Globus pallidus (tissue), 1 donor: Measurements from ENCODE around the gene KAT6B.

Experiments used
- DNase-seq: peaks from one replicate; pipeline ENCODE4 v3.0.0-alpha.2; 2015; ENCODE audit warnings: low spot score

The KAT6B gene

GRCh38 chr10:74922921-74923320, 96.5 kb downstream of the KAT6B start:
- no peak for DNase-seq

- DNase-seq: no peak
Measured at GRCh38 chr10:74923556-74923955, 97.2 kb downstream of the KAT6B start.

- no peak for DNase-seq
Measured at GRCh38 chr10:74924251-74924963, 98.0 kb downstream of the KAT6B start.

- no peak for DNase-seq
Measured at GRCh38 chr10:74925291-74925690, 98.9 kb downstream of the KAT6B start.

GRCh38 chr10:74925708-74926107, 99.3 kb downstream of the KAT6B start:
- no peak for DNase-seq

GRCh38 chr10:74926791-74927585, 100.6 kb downstream of the KAT6B start:
- peak; percentile 49 for DNase-seq

- no peak for DNase-seq
Measured at GRCh38 chr10:74927701-74928100, 101.3 kb downstream of the KAT6B start.

GRCh38 chr10:74928742-74929191, 102.4 kb downstream of the KAT6B start:
- no peak for DNase-seq

GRCh38 chr10:74929197-74929596, 102.8 kb downstream of the KAT6B start:
- no peak for DNase-seq

- DNase-seq: peak; percentile 76
Measured at GRCh38 chr10:74930965-74931364, 104.6 kb downstream of the KAT6B start.

GRCh38 chr10:74932648-74933047, 106.2 kb downstream of the KAT6B start:
- peak; percentile 60 for DNase-seq

- DNase-seq: no peak
Measured at GRCh38 chr10:74934100-74934812, 107.9 kb downstream of the KAT6B start.

- no peak for DNase-seq
Measured at GRCh38 chr10:74936577-74937265, 110.3 kb downstream of the KAT6B start.

- DNase-seq: no peak
Measured at GRCh38 chr10:74937266-74937856, 111.0 kb downstream of the KAT6B start.

- DNase-seq: no peak
Measured at GRCh38 chr10:74944205-74944604, 117.8 kb downstream of the KAT6B start.

- no peak for DNase-seq
Measured at GRCh38 chr10:74947781-74948401, 121.5 kb downstream of the KAT6B start.

GRCh38 chr10:74949034-74949832, 122.8 kb downstream of the KAT6B start:
- no peak for DNase-seq

- DNase-seq: no peak
Measured at GRCh38 chr10:74949843-74950765, 123.7 kb downstream of the KAT6B start.

GRCh38 chr10:74953214-74953613, 126.8 kb downstream of the KAT6B start:
- DNase-seq: no peak
